ENCODE data around the gene PRAC1.
"Not testable (repeated sequence)": the region's sequence is repeated elsewhere in the genome, so short reads cannot be mapped to it uniquely, and the experiment has no call there.

GRCh38 chr17:48716549-48716948 is 5.8 kb downstream of the PRAC1 start:
- not testable (repeated sequence) for TF ChIP-seq CTCF, POLR2A (IDR thresholded peaks at IDR 0.05)

Measured in adrenal gland (tissue), 5 donors.